Endothelial cell of umbilical vein (primary cell): ENCODE measurements around the gene CHCHD3. TPM values are rescaled to one million over a fixed set of nuclear protein-coding genes. Genes with fewer than 3 reads are reported as not detected.

Experiments
- BruUV-seq: library from RNA; stranded (reverse); fragments of 400-500 nt; replicated peaks from 2 replicates; lab custom pipeline; 2021; lab: Mats Ljungman, UMichigan
- CTCF ChIA-PET: fragments of 300-600, 350-600 bp; sonication (Branson Sonifier 250); formaldehyde crosslinking; loops from one replicate; lab custom pipeline; 2021; ENCODE audit warnings: antibody characterized with exemption, inconsistent platforms; lab: Charles Lee
- POLR2A ChIA-PET: fragments of 300-600, 350-600 bp; sonication (Branson Sonifier 250); formaldehyde crosslinking; loops from one replicate; lab custom pipeline; 2021; ENCODE audit warnings: antibody characterized with exemption, inconsistent platforms; lab: Charles Lee
- DNase-seq: peaks from one replicate; pipeline ENCODE4 v3.0.0-alpha.2; 2011; ENCODE audit warnings: low read depth, low spot score
- FAIRE-seq: peaks from 2 replicates; lab custom pipeline; 2011; peaks lifted over from hg19 to GRCh38; lab: Jason Lieb, UNC
- H2AFZ ChIP-seq: 2 replicates; pipeline ENCODE4 v1.6.0; 2012; ENCODE audit warnings: low read depth, low read length, control low read depth, inconsistent platforms
- H3K27ac ChIP-seq: 2 replicates; pipeline ENCODE4 v1.5.1; 2011; ENCODE audit warnings: low read depth, mild to moderate bottlenecking, control low read depth, low read length, moderate library complexity; ENCODE audit not compliant: insufficient read depth
- H3K27me3 ChIP-seq, 2 experiments: 2 replicates each; pipeline versions ENCODE4 v1.6.0 to v1.6.1; 2011; ENCODE audit warnings: low read length in 2 of 2, mixed read lengths in 1 of 2; ENCODE audit not compliant: control insufficient read depth in 2 of 2, insufficient read depth in 2 of 2
- H3K36me3 ChIP-seq, 2 experiments: 2 replicates in 1 of 2; 3 replicates in 1 of 2; pipeline ENCODE4 v1.5.1; 2011; ENCODE audit warnings: low read length in 2 of 2, mild to moderate bottlenecking in 1 of 2, moderate library complexity in 1 of 2; ENCODE audit not compliant: control insufficient read depth in 2 of 2, insufficient read depth in 2 of 2; ENCODE audit errors: extremely low read depth in 1 of 2
- H3K4me1 ChIP-seq: 3 replicates; pipeline ENCODE4 v1.5.1; 2011; ENCODE audit warnings: mild to moderate bottlenecking, low read length; ENCODE audit not compliant: control insufficient read depth, insufficient read depth; ENCODE audit errors: extremely low read depth
- H3K4me2 ChIP-seq: 2 replicates; pipeline ENCODE4 v1.6.1; 2011; ENCODE audit warnings: low read length, control low read depth, mixed read lengths; ENCODE audit not compliant: insufficient read depth
- H3K4me3 ChIP-seq, 3 experiments: fragments of 200-600 bp in 1 of 3; sonication (generic), shearing (Covaris generic) in 1 of 3; replicated peaks in 1 of 3; 2 replicates each; pipeline ENCODE4 v1.5.1; 2011 to 2016; ENCODE audit warnings: control low read depth in 3 of 3, low read length in 3 of 3, mild to moderate bottlenecking in 2 of 3, inconsistent platforms in 1 of 3, low read depth in 1 of 3, moderate library complexity in 1 of 3; ENCODE audit not compliant: insufficient read depth in 1 of 3
- H3K79me2 ChIP-seq: 2 replicates; pipeline ENCODE4 v1.6.0; 2012; ENCODE audit warnings: low read length, inconsistent platforms; ENCODE audit not compliant: control insufficient read depth, insufficient read depth
- H3K9ac ChIP-seq: replicated peaks from 2 replicates; pipeline ENCODE3; 2011; ENCODE audit warnings: low read length, control low read depth; ENCODE audit not compliant: insufficient read depth; ENCODE audit errors: extremely low read depth
- H3K9me1 ChIP-seq: replicated peaks from 3 replicates; pipeline ENCODE4 v1.6.0; 2011; ENCODE audit warnings: mild to moderate bottlenecking, low read length; ENCODE audit not compliant: control insufficient read depth, insufficient read depth; ENCODE audit errors: extremely low read depth
- H3K9me3 ChIP-seq: replicated peaks from 2 replicates; pipeline ENCODE4 v1.5.1; 2012; ENCODE audit warnings: low read length, inconsistent platforms; ENCODE audit not compliant: control insufficient read depth, insufficient read depth
- H4K20me1 ChIP-seq: replicated peaks from 2 replicates; pipeline ENCODE3; 2011; ENCODE audit warnings: mild to moderate bottlenecking, low read length; ENCODE audit not compliant: control insufficient read depth, insufficient read depth; ENCODE audit errors: extremely low read depth
- CTCF ChIP-seq, 2 donors: IDR thresholded peaks; 1 replicate in 1 of 2; 2 replicates in 1 of 2; pipeline ENCODE4 v1.5.1; 2011; ENCODE audit warnings: low read length in 2 of 2, mild to moderate bottlenecking in 2 of 2, moderate library complexity in 2 of 2, control low read depth in 1 of 2, inconsistent platforms in 1 of 2, low read depth in 1 of 2; ENCODE audit not compliant: insufficient read depth in 1 of 2; ENCODE audit errors: extremely low read depth in 1 of 2
- EZH2 ChIP-seq: IDR thresholded peaks from 2 replicates; pipeline ENCODE4 v1.6.1; 2012; ENCODE audit warnings: borderline replicate concordance, low read depth, mild to moderate bottlenecking, moderate library complexity, low read length, inconsistent platforms; ENCODE audit not compliant: severe bottlenecking
- FOS ChIP-seq: IDR thresholded peaks from 2 replicates; pipeline ENCODE4 v1.6.1; 2011; ENCODE audit warnings: mild to moderate bottlenecking, low read length, moderate library complexity, borderline replicate concordance; ENCODE audit not compliant: insufficient read depth
- GATA2 ChIP-seq: IDR thresholded peaks from 2 replicates; pipeline ENCODE4 v1.7.0; 2011; ENCODE audit warnings: low read depth, mild to moderate bottlenecking, moderate library complexity, mixed read lengths, low read length; ENCODE audit not compliant: insufficient read length, insufficient read depth
- JUN ChIP-seq: IDR thresholded peaks from 2 replicates; pipeline ENCODE4 v1.6.1; 2011; ENCODE audit warnings: borderline replicate concordance, low read depth; ENCODE audit not compliant: insufficient read length, insufficient read depth
- MYC ChIP-seq: IDR thresholded peaks from one replicate; pipeline ENCODE4 v1.6.1; 2011; ENCODE audit warnings: mild to moderate bottlenecking, low read depth, low read length
- POLR2A ChIP-seq: IDR thresholded peaks from 2 replicates; pipeline ENCODE4 v1.6.1; 2012; ENCODE audit warnings: low read depth, mild to moderate bottlenecking, control low read depth, low read length
- POLR2AphosphoS5 ChIP-seq: IDR thresholded peaks from 2 replicates; pipeline ENCODE4 v1.6.1; 2012; ENCODE audit warnings: low read depth, mild to moderate bottlenecking, control low read depth, low read length, moderate library complexity; ENCODE audit not compliant: insufficient read depth
- dilution Hi-C: fragments of 300-500 bp; cut with MboI; formaldehyde crosslinking; loops from one replicate; pipeline ENCODE4 v1.15.0; 2019; ENCODE audit warnings: low sequenced_read_pairs; ENCODE audit not compliant: extremely low pct_ligation_motif_present
- intact Hi-C: fragments of 100-400 bp; cut with micrococcal nuclease; formaldehyde crosslinking; loops from one replicate; pipeline ENCODE4 v1.10.0; 2022
- polyA plus RNA-seq, 4 experiments: library from polyadenylated mRNA; depleted of rRNA in 3 of 4; stranded (reverse) in 3 of 4; unstranded in 1 of 4; fragments of >200 nt; gene quantifications; 2 replicates each; pipeline versions ENCODE4 v1.2.1 to v1.2.3, GENCODE V29; 2011 to 2012; ENCODE audit warnings: missing spikeins in 1 of 4
- total RNA-seq: library from RNA; stranded (reverse); gene quantifications from 2 replicates; pipeline ENCODE4 v1.2.3, GENCODE V29; 2021
- TF ChIP-seq, protein P1 (sequence below): IDR thresholded peaks from 2 replicates; pipeline ENCODE4 v1.6.1; 2011; ENCODE audit not compliant: insufficient read depth, insufficient read length

CHCHD3 gene
- total and polyA plus RNA-seq, 2 donors (not counting 3 experiments of a cell fraction or from before 2014, with no cell fraction given): 22.0 to 63.7 TPM

GRCh38 chr7:132942701-132943100 lies 139.2 kb downstream of the CHCHD3 start:
- no peaks in the 10 kb centered on the region for H3K9me1 ChIP-seq
- dilution Hi-C loops (no loop called here), intact Hi-C loops (no loop called here)
- no peaks in the 10 kb centered on the region for H3K9me3 ChIP-seq
- no peak overlapping the region for H3K4me2 ChIP-seq
- no peaks in the 10 kb centered on the region for H3K36me3 ChIP-seq
- no peak overlapping the region for H2AFZ ChIP-seq
- no TSS peak for BruUV-seq
- no peak overlapping the region for H3K4me3 ChIP-seq
- no peak overlapping the region for H3K9ac ChIP-seq
- TF ChIP-seq POLR2AphosphoS5 (no peak), EZH2 (no peak), MYC (no peak), GATA2 (no peak), CTCF (IDR thresholded peaks at IDR 0.05; ENCODE audit: extremely low read depth in 1 of 2, insufficient read depth in 1 of 2, low read depth in 1 of 2, low read length in 2 of 2) (no peak), POLR2A (no peak), FOS (no peak), JUN (no peak)
- TF ChIP-seq, protein P1, sequence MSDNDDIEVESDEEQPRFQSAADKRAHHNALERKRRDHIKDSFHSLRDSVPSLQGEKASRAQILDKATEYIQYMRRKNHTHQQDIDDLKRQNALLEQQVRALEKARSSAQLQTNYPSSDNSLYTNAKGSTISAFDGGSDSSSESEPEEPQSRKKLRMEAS: no peak
- FAIRE-seq (no peak), DNase-seq (no peak)
- POLR2A ChIA-PET: no interaction called here
- H3K27me3 ChIP-seq: no peaks in the 10 kb centered on the region
- H3K79me2 ChIP-seq: no peaks in the 10 kb centered on the region
- H4K20me1 ChIP-seq: no peaks in the 10 kb centered on the region
- no peak overlapping the region for H3K27ac ChIP-seq
- H3K4me1 ChIP-seq: no peaks in the 10 kb centered on the region
- CTCF ChIA-PET: no interaction called here
